WI38 (cell line): ENCODE data around the gene ATG7.

Source experiments
- H3K4me3 ChIP-seq: 2 replicates; pipeline ENCODE4 v1.5.1; 2011; ENCODE audit warnings: low read depth, mild to moderate bottlenecking, control low read depth, low read length
- CTCF ChIP-seq: IDR thresholded peaks from 2 replicates; pipeline ENCODE4 v1.5.1; 2012; ENCODE audit warnings: low read depth, mild to moderate bottlenecking, control low read depth, low read length

ATG7 gene

GRCh38 chr3:11381141-11381540, 108.9 kb downstream of the ATG7 start:
- H3K4me3 ChIP-seq = no peak overlapping the region

GRCh38 chr3:11381563-11381962, 109.4 kb downstream of the ATG7 start:
- no peak for TF ChIP-seq CTCF
- H3K4me3 ChIP-seq = no peak overlapping the region

More at GRCh38 chr3:11381141-11381540, 108.9 kb downstream of the ATG7 start:
- no peak for TF ChIP-seq CTCF

GRCh38 chr3:11382146-11382745, 110.0 kb downstream of the ATG7 start:
- no peak for TF ChIP-seq CTCF

GRCh38 chr3:11384074-11384473, 111.9 kb downstream of the ATG7 start:
- no peak for TF ChIP-seq CTCF
- H3K4me3 ChIP-seq = no peak overlapping the region

More at GRCh38 chr3:11382146-11382745, 110.0 kb downstream of the ATG7 start:
- no peak overlapping the region for H3K4me3 ChIP-seq

- H3K4me3 ChIP-seq = no peak overlapping the region
- no peak for TF ChIP-seq CTCF
Measured at GRCh38 chr3:11385326-11385725, 113.1 kb downstream of the ATG7 start.

GRCh38 chr3:11385891-11386290, 113.7 kb downstream of the ATG7 start:
- no peak for TF ChIP-seq CTCF
- H3K4me3 ChIP-seq = no peak overlapping the region

- H3K4me3 ChIP-seq = no peak overlapping the region
- TF ChIP-seq CTCF = no peak
Measured at GRCh38 chr3:11386465-11387113, 114.4 kb downstream of the ATG7 start.
